NCI-H2227 (cell line): ENCODE results near the gene PEPD.
"Not testable (repeated sequence)": the region's sequence is repeated elsewhere in the genome, so short reads cannot be mapped to it uniquely, and the experiment has no call there.

Experiments
- DNase-seq: peaks from one replicate; lab custom pipeline; 2025; ENCODE audit not compliant: unreplicated experiment; lab: John Stamatoyannopoulos, UW

Gene PEPD

DNA sequence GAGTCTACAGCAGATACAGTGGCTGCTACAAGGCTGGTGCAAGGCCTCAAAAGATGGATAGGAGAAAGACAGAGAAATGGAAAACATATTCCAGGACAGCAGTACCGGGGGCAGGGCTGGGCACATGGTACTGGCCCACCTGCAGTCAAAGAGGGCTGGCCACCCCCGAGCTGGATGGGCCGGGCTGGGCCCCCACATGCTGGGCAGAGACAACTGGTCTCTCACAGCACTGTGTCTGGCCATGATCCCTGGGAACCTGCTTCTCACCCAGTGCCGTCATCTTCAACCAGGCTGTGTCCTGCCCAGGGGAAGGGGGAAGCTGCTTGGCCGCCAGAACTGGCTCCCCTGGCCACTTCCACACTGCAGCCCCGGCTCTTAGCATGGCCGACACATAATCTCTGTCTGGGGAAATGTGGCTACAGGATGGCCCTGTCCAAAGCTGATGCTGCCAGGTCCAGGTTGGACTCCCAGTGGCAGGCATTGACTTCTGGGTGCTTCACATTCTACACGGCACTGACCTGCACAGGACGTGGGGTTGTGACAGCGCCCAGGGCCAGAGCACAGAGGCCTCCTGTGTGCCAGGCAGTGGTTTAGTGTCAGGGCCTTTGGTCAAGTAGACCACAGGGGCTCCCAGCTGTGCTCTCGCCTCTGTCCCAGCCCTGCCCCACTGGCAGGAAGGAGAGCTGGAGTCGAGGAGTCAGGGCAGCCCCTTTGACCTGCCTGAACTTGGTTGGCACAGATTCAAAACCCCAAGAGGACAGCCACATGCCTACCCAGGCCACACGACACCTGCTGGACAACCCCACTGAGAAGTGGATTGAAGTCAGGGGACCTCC lies 21.7 kb downstream of the PEPD start:
- no peak for DNase-seq

DNA sequence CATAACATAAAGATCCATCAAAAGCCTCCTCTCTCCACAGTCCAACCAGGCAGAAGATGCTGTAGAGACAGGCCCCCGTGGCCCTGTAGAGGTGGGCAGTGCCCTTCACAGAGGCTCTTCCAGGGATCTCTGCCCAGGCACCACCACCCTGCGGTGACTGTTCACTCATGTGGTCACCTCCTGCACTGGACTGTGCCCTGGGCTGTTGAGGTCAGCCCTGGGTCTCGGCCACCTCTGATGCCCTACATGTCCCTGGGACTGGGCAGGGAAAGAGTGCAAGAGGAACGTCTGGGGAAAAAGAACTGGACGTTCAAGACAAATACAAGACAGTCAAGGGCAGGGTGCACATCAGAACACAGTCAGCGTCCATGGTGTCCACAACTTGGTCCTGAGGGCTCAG lies 22.3 kb downstream of the PEPD start:
- DNase-seq, result no peak

DNA sequence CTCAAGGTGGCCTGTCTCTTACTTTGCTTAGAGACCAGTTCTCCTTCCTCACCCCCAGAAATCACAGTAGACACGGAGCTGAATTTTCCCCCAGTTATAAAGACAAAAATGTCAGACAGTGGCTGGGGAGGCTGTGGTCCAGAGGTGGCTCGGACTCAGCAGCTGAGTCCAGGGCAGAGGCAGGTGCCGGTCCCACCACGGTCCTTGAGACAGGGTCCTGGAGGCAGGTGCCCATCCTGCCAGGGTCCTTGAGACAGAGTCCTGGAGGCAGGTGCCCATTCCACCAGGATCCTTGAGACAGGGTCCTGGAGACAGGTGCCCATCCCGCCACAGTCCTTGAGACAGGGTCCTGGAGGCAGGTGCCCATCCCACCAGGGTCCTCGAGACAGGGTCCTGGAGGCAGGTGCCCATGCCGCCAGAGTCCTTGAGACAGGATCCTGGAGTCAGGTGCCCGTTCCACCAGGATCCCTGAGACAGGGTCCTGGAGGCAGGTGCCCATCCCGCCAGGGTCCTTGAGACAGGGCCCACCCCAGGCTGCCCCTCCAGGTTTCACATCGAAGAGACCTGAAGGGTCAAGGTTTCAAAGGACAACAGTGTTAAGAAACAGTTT lies 23.1 kb downstream of the PEPD start:
- DNase-seq, result no peak

DNA sequence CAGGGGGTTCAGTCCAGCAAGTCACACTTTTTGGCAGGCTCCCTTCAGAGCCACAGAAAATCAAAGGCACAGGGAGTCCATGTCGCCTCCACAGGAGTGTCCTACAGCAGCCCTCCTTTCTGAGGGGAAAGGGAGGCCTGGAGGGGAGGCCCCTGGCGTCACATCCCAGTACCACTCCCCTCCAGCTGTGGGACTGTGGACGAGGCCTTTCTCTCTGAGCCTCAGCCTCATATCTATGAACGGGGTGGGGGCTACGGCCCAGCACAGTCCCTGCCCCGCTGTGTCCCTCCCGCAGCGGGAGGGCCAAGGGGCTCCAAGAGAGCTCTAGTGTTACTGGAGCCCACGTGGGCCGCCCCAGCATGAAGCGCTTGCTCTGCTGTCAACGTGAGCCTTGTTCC lies 23.8 kb downstream of the PEPD start:
- no peak for DNase-seq

DNA sequence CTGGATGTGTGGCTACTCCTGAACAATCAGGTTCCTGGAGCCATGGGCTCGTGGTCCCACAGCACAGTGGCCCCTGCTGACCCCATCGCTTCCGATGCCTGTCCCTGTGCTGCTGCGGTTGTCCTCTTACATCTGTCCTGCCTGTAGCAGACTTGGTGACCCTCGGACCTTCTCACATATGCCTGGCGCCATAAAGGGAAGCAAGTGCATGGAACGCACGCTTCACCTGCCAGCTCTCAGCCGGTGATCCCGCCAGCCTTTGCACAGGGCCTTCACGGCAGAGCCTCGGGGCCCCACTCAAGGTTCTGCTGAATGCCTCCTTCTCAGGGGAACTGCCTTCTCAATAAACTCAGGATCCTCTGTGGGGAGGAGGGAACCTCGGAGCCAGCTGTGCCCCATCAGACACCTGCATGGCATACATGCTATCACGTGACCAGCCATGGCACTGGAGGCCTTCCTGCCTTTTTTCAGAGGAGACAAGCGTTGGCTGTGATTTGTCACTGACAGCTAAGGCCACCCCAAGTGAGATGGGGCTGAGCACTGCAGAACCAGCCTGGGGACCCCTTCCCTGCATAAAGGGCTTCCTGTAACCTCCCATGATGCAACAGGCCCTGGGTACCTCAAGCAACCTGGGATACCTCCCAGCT lies 24.3 kb downstream of the PEPD start:
- DNase-seq, result no peak

- DNase-seq, result peak; percentile 48
Observed at GRCh38 chr19:33496038-33496895, 25.3 kb downstream of the PEPD start.

DNA sequence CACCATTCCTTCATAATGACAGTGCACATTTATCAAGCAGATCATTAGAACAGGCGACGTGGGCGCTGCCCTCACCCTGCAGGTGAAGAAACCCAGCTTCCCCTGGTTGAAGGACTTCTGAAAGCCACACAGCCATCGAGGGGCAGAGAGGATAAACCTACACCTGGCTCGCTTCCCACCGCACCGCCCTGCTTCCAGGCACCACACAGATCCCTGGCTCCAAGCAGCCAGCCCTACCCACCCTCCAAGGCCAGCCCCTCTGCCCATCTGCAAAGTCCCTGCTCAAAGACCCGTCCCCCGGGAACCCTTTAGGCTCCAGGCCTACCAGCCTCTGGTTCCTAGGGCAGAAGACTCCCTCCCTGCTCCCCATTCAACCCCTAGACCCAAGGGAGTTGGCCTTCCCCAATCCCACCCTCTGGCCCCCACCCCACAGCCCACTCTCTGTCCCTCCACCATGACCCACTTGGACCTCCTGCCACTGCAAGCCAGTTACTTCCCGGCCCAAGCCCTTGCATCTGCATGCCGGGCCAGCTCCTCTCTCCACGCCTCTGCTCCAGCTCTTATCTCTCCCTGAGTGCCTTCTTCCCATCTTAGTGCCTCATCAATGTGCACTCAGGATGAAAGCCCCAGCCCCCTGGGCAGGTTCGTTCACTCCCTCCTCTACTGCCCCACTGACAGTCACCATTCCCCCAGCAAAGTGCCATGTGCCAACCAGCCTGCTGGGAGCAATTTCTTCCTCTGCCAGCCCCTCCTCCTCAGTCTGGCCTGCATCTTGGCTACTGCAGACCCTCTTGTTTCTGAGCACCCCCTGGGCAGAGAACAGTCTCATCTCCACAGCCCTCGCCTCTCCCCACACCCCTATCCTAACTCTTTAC lies 28.0 kb downstream of the PEPD start:
- no peak for DNase-seq

DNA sequence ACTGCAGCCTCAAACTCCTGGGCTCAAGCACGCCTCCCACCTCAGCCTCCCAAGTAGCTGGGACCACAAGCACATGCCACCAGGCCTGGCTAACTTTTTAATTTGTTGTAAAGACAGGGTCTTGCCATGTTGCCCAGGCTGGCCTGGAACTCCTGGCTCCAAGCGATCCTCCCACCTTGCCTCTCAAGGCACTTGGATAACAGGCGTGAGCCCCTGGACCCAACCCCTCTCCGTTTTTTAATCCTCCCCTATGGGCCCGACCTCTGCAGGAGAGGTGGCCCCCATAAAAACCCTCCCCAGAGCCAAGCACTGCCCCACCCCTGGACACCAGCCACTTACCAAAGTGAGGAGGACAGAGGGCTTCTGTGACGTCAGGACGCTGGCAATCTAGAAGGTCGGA lies 28.6 kb downstream of the PEPD start:
- no peak for DNase-seq

- no peak for DNase-seq
Observed at GRCh38 chr19:33492090-33492489, 29.5 kb downstream of the PEPD start.

DNA sequence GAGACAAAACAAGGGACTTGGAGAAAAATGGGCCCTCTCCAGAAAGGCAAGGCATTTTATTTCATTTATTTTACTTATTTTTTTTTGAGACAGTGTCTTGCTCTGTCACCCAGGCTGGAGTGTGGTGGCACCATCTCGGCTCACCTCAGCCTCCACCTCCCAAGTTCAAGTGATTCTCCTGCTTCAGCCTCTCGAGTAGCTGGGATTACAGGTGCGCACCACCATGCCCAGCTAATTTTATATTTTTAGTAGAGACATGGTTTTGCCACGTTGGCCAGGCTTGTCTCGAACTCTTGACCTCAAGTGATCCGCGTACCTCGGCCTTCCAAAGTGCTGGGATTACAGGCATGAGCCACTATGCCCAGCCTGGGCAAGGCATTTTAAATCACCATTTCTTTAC lies 31.0 kb downstream of the PEPD start:
- DNase-seq, result not testable (repeated sequence)

DNA sequence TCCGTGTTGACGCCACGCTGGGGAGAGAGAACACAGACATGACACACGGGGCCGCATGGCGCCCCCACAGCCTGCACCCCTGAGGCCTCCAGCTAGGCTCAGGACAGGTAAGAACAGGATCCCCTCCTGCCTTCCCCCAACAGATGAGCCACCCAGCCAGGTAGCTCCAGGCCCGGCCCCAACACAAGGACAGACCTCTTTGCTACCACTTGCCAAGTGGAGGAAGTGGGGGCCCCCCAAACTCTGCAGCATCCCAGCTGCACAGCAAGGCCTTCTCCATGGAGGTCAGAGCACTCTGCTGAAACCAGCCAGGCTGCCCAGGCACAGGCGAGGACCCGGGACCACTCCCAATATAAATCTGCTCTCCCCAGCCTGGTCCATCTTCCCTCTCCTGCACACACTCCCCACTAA lies 31.5 kb downstream of the PEPD start:
- DNase-seq, result no peak

- DNase-seq, result no peak
Observed at GRCh38 chr19:33488826-33489225, 32.8 kb downstream of the PEPD start.

GRCh38 chr19:33487901-33488800 lies 33.4 kb downstream of the PEPD start:
- no peak for DNase-seq

GRCh38 chr19:33486936-33487811 lies 34.4 kb downstream of the PEPD start:
- peak; percentile 68 for DNase-seq

DNA sequence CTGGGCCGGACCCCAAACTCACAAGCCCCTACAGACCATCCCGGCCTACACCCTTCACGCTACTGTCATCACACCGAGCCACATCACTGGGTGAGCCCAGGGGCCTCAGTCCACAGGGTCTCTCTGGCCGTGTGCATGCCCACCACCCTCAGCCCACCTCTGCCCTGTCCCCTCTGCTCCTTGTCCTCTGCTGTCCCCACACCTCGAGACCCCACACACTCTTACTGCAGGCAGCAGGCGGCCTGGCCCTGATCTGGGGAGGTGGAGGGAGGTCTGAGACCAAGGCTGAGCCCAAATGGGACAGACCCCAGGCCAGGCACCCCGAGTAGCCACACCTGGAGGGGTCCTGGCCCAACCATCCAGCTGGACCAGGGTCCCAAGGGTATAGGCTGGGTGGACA lies 35.2 kb downstream of the PEPD start:
- no peak for DNase-seq

DNA sequence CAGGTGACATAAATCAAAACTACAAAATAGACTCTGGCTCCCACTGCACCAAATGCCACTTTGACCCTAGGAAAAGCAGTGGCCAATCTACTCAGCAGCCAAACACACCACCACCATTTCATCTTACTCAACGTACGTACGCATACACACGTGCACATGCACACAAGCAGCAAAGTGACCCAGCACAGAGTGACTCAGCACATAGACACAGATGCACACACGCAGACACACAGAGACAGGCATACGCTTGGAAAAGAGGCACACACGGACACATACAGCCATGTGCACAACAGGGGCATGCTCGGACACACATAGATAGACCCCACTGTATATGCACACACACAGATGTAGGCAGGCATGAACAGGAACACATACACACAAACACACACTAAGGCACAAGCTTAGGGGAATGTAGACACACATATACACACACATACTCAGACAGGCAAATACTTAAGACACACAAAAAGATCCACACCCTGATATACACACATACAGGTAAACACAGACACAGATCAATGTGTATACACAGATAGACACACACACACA lies 37.3 kb downstream of the PEPD start:
- no peak for DNase-seq

DNA sequence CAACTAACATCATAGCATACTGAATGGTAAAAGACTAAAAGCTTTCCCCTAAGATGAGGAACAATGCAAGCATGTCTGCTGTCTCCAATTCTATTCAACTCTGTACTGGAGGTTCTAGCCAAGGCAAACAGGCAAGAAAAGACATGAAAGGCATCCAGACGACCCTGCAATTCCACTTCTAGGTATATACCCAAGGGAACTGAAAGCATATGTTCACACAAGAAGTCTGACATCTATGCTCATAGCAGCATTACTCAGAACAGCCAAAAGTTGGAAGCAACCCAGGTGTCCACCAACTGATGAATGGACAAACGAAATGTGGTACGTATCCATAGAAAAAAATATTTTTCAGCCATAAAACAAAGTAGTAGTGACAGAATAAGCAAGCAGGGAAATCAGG lies 39.1 kb downstream of the PEPD start:
- no peak for DNase-seq

DNA sequence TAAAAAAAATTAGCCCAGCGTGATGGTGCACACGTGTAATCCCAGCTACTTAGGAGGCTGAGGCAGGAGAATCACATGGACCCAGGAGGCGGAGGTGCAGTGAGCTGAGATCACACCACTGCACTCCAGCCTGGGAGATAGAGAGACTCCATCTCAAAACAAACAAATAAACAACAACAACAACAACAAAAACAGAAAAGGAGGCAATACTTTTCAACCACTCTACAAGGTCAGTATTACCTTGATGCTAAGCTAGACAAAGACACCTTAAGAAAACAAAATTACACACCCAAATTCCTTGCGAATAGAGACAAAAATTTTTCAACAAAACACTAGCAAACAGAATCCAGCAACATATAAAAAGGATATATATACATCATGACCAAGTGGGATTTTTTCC lies 39.7 kb downstream of the PEPD start:
- DNase-seq, result no peak
